Measurements from ENCODE around the gene CPNE8. TPM values are rescaled to one million over a fixed set of nuclear protein-coding genes. Genes with fewer than 3 reads are reported as not detected.

Gene CPNE8
- total RNA-seq, 2 donors from 2014 or later, result 11.7 to 33.3 TPM

- no peaks in the 10 kb centered on the region for H3K9me3 ChIP-seq
- no peaks in the 10 kb centered on the region for H3K27me3 ChIP-seq
- DNase-seq, result no peak
- no peaks in the 10 kb centered on the region for H3K4me1 ChIP-seq
- no peaks in the 10 kb centered on the region for H3K36me3 ChIP-seq
- H3K9ac ChIP-seq (ENCODE audit: low read depth in 2 of 2, low read length in 2 of 2), result no peak overlapping the region
- intact Hi-C loops (cut with DNase I), result no loop called here
- no peak overlapping the region for H3K4me3 ChIP-seq
- no peak overlapping the region for H3K27ac ChIP-seq
- no peak for TF ChIP-seq CTCF (IDR thresholded peaks at IDR 0.05)
These were observed 276.3 kb downstream of the CPNE8 start for GRCh38 chr12:38629064-38629463.

DNA sequence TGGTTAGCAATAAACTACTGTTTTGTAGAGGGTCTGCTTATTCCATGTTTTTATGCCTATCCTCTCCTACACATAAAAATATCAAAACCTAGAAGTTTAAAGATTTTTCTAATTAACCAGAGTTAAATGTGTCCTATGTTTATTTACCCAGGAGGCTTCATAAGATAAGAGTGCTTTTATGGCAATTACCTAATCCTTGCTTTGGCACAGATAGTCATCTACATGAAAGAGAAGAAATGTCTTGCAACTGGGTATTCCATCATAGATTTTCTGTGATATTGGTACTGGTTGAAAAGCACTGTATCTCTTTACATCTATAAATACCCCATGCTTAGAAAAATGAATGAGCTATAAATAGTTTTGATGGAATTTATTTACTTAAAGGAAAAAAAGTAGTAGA lies 277.1 kb downstream of the CPNE8 start:
- no peak for TF ChIP-seq CTCF (IDR thresholded peaks at IDR 0.05)
- no peak for DNase-seq

GRCh38 chr12:38625306-38625705 lies 280.1 kb downstream of the CPNE8 start:
- no peak for DNase-seq
- intact Hi-C loops (cut with DNase I), result no loop called here
- H3K4me1 ChIP-seq, result no peaks in the 10 kb centered on the region
- no peaks in the 10 kb centered on the region for H3K36me3 ChIP-seq
- no peak overlapping the region for H3K27ac ChIP-seq
- H3K9me3 ChIP-seq, result no peaks in the 10 kb centered on the region
- H3K9ac ChIP-seq (ENCODE audit: low read depth in 2 of 2, low read length in 2 of 2), result no peak overlapping the region
- no peaks in the 10 kb centered on the region for H3K27me3 ChIP-seq
- TF ChIP-seq CTCF (IDR thresholded peaks at IDR 0.05), result no peak
- H3K4me3 ChIP-seq, result no peak overlapping the region

More for the DNA sequence above, 277.1 kb downstream of the CPNE8 start:
- Histone ChIP-seq H3K36me3 (no peaks in the 10 kb centered on the region), H3K27me3 (no peaks in the 10 kb centered on the region), H3K9ac (ENCODE audit: low read depth in 2 of 2, low read length in 2 of 2) (no peak overlapping the region), H3K4me3 (no peak overlapping the region), H3K4me1 (no peaks in the 10 kb centered on the region), H3K27ac (no peak overlapping the region), H3K9me3 (no peaks in the 10 kb centered on the region)
- intact Hi-C loops (cut with DNase I), result no loop called here

GRCh38 chr12:38614171-38614570 lies 291.2 kb downstream of the CPNE8 start:
- no peak overlapping the region for H3K27ac ChIP-seq
- no peaks in the 10 kb centered on the region for H3K27me3 ChIP-seq
- TF ChIP-seq CTCF (IDR thresholded peaks at IDR 0.05), result no peak
- intact Hi-C loops (cut with DNase I), result no loop called here
- no peaks in the 10 kb centered on the region for H3K36me3 ChIP-seq
- H3K9me3 ChIP-seq, result no peaks in the 10 kb centered on the region
- no peak for DNase-seq
- no peaks in the 10 kb centered on the region for H3K4me1 ChIP-seq
- H3K9ac ChIP-seq (ENCODE audit: low read depth in 2 of 2, low read length in 2 of 2), result no peak overlapping the region
- H3K4me3 ChIP-seq, result no peak overlapping the region

- Histone ChIP-seq H3K4me1 (no peaks in the 10 kb centered on the region), H3K27ac (no peak overlapping the region), H3K9ac (ENCODE audit: low read depth in 2 of 2, low read length in 2 of 2) (no peak overlapping the region), H3K27me3 (no peaks in the 10 kb centered on the region), H3K9me3 (no peaks in the 10 kb centered on the region), H3K4me3 (no peak overlapping the region), H3K36me3 (no peaks in the 10 kb centered on the region)
- TF ChIP-seq CTCF (IDR thresholded peaks at IDR 0.05), result no peak
- DNase-seq, result no peak
- intact Hi-C loops (cut with DNase I), result no loop called here
These were observed 294.5 kb downstream of the CPNE8 start for GRCh38 chr12:38610808-38611350.
